Measurements from ENCODE around the gene RELT.

Gene RELT

DNA sequence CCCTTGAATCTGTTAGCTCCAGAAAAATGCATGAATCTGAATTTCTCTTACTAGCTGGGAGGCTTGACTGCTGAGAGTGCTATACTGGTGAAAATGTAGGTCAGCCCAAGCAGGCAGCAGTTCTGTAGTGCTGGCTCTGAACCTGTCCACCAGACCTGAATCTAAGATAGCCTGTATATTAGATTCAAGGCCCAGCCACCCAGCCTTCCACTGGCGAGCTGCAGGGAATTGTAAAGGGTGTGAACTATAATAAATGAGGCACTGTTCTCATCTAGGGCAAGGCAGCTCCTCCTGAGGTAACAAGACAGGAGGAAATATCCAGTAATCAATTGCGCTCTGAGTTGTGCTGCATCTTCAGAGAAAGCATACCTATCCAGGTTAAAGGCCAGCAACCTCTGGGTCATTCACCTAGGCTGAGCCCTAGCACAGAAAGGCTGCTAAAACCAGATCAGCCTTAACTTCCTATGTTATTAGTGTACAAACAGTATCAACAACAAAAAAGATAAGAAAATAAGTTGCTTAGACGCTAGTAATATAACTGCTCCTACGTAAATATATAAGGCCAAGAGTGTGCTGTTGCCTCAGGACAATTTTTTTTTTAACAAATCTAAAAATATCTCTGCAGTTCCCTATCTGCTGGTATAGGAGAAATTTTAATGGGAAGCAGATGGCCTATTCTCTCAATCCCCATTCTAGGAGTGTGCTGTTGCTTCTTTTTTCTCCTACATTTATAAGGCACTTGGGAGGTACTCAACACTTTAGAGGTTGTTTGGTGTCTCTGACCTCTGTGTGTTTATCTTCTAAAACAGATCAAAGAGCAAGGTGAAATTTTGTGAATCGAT, 63.0 kb downstream of the RELT start:
- no peak for DNase-seq (ENCODE audit: low spot score)

GRCh38 chr11:73445980-73446379, 69.8 kb downstream of the RELT start:
- DNase-seq (ENCODE audit: low spot score), result no peak

DNA sequence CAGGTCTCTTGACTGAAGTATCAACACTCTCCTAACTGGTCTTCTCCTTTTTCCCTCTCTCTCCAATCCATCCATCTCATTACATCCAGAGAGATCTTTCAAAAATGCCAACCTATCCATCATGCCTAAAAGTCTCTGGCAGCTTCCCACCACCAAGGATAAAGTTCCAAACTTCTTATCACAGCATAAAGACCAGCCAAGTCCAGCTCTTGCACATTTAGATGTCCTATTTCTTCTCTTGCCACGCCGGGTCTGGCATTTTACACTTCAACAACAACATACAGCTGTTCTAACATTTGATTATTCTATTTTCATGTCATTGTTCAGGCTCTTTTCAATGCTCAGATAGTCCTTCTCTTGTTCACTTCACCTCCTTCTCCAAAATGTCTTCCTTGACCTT, 70.6 kb downstream of the RELT start:
- DNase-seq (ENCODE audit: low spot score), result no peak
